Left kidney (tissue), 2 donors: ENCODE results near the gene SH2D2A. TPM values are rescaled to one million over a fixed set of nuclear protein-coding genes. Genes with fewer than 3 reads are reported as not detected.
"Not testable (repeated sequence)": the region's sequence is repeated elsewhere in the genome, so short reads cannot be mapped to it uniquely, and the experiment has no call there.

ENCODE experiments used
- DNase-seq: peaks from one replicate; pipeline ENCODE4 v3.0.0-alpha.2; 2013
- polyA plus RNA-seq: library from polyadenylated mRNA; unstranded; fragments of 120-200 nt; gene quantifications from one replicate; pipeline ENCODE4 v1.2.1, GENCODE V29; 2013; ENCODE audit not compliant: insufficient read length

Gene SH2D2A
- polyA plus RNA-seq, 1 donor: 0.52 TPM

DNA sequence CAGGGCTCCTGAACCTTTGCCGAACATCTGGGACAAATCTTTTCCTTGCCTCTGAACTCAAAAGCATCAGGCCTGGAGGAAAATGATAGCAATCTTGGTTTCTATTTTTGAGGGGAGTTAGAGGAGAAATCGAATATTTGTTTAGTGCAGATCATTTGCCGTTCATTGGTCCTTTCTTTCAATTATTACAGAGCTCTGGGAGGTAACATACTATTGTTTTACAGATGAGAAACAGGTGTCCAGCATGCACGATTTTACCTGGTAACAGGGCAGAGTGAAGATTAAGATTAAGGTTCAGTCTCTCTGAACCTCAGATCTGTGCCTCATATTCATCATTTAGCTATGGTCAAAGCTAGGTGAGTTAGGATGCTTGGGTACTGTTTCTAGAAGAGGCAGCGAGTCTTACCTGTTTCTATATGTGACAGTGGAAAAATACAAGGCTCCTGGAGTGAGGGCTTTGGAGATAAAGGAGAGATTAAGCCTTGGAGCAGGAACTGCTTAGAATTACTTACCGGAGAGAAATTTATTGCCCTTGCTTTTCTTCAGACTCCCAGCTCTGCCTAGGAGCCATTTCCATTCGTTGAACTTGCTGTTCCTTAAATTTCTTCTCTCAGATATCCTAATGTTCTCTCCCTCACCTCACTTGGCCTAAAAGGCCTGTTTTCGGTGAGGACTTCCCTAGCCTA is 47.9 kb downstream of the SH2D2A start:
- no peak for DNase-seq

- no peak for DNase-seq
Observed at GRCh38 chr1:156767879-156768604, 48.6 kb downstream of the SH2D2A start.

DNA sequence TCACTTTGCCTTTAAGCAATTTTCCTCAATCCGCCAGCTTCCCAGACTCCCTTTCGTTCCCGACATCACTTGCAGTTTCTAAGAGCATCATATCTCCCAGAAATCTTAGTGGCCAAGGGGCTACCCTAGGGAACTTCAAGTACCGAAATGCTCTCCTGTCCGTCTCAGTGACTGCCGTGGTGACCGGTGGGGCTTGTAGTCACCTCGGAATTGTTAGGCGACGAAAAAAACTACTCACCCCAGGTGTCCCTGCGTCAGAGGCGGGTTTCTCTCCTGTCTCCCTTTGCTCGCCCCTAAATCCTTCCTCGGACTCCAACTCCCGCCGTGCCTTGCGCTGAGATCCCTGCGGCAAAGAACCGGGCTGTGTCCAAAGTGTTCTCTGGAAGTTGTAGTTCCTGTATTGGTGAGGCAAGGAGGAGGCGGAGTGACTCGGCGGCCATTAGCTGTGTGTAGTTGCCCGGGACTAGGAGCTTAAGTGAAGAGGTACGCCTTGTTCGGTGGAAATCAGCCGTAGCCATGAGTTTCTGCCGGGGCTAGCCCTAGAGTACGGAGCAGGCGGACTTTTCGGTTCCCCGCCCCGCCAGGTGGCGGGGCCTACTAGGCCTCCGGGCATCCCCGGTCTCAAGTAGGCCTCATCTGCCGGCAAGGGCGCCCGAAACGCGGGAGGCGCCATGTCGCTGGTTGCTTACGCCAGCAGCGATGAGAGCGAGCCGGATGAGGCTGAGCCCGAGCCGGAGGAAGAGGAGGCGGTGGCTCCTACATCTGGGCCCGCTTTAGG is 49.4 kb downstream of the SH2D2A start, which contains the start of gene PRCC:
Gene PRCC, plus strand, starts transcription at position 435 of the 778 bp plus-strand sequence. Its CDS starts 237 bp downstream, at position 672.
- DNase-seq: peak; percentile 99

DNA sequence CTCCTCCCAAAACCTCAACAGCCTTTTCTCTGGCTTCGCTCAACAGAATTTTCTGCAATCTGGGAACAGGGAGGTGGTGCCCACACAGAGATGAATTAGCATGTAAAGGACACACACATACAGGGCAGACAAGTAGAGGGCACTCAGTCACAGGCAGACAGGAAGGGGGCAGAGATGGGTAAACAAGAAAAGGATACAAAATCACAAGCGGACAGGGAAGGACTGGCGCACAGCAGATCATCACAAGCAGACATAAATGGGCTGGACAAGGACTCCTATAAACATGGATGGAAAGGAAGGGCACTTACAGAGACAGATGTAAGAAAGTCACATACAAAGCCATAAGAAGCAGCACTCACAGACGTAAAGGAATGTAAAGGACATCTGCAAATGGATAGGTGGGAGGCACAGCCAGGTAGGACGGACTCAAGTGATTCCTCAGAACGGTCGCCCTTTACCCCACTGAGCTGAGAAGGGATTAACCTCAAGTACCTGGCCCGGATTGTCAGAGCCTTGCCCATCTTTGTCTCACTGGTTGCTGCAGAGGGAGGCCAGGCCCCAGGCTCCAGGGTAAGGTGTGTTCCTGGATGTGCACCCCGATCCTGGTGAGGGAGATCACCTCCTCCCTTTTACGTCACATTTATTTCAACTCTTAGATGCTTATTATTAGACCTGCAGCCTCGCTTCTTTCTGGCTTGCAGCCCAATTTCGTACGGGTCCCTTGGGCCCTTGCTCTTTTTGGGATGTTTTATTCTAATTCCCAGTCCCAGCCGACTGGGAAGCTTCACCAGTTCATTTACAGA is 50.1 kb downstream of the SH2D2A start:
- no peak for DNase-seq

DNA sequence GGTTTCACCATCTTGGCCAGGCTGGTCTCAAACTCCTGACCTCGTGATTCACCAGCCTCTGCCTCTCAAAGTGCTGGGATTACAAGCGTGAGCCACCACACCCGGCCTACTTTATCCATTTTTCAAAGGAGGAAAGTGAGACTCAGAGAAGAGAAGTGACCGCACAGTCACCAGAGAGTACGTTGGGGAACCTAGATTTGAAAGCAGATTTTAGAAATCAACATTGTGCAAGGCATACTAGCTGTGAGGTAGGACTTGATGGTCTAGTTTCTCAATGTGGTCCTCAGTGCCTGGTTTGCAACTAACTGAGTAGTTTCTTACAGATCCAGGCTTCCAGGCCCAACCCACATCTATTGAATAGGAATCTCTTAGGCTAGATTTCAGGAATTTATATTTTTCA is 51.0 kb downstream of the SH2D2A start:
- DNase-seq: no peak

DNA sequence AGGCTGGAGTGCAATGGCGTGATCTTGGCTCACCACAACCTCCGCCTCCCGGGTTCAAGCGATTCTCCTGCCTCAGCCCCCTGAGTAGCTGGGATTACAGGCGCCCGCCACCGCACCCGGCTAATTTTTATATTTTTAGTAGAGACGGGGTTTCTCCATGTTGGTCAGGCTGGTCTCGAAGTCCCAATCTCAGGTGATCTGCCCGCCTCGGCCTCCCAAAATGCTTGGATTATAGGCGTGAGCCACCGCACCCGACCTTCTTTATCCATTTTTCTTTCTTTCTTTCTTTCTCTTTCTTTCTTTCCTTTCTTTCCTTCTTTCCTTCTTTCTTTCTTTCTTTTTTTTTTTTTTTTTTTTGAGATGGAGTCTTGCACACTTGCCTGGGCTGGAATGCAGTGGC is 51.5 kb downstream of the SH2D2A start:
- not testable (repeated sequence) for DNase-seq

DNA sequence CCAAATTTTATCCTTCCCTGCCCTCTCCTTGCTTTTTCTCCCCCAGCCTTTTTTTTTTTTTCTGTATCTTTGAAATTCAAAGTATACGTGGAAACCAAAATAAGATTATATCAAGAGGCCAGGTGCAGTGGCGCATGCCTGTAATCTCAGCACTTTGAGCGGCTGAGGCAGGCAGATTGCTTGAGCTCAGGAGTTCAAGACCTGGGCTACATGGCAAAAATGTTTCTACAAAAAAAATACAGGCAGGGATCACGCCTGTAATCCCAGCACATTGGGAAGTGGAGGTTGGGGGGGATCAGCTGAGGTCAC is 55.9 kb downstream of the SH2D2A start:
- no peak for DNase-seq

GRCh38 chr1:156760092-156760795 is 56.4 kb downstream of the SH2D2A start:
- DNase-seq: no peak

DNA sequence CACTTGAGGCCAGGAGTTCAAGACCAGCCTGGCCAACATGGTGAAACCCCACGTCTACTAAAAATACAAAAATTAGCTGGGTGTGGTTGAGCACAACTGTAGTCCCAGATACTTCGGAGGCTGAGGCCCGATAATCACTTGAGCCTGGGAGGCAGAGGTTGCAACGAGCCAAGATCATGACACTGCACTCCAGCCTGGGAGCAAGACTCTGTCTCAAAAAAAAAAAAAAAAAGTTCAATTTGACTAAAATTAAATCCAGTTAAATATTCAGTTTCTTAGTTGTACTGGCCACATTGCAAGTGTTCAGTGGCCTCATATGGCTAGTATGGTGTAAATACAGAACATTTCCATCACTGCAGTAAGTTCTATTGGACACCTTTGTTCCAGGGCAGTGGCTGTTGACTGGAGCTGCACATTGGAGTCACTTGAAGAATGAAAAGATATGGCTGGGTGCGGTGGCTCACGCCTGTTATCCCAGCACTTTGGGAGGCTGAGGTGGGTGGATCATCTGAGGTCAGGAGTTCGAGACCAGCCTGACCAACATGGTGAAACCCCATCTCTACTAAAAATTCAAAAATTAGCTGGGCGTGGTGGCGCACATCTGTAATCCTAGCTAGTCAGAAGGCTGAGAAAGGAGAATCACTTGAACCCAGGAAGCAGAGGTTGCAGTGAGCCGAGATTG is 58.9 kb downstream of the SH2D2A start:
- not testable (repeated sequence) for DNase-seq

DNA sequence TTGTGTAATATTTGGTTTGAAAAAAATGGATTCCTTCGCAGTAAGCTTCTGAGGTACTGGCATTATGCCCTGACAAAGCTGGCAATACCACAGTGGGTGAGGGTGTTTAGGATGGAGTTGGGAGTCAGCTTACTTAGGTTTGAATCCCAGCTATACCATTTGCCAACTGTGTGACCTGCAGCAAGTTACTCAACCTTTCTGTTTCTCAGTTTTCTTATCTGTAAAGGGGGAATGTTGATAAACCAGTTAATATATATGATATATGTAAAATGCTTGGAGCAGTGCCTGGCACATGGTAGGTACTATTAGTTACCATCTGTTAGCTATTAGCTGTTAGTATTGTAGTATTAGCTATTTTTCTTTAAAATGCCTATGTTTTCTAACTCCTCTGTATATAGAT is 60.3 kb downstream of the SH2D2A start:
- no peak for DNase-seq

Other genes starting within 250 kb of the SH2D2A start
- gene IQGAP3, start 244.3 kb downstream of the SH2D2A start, polyA plus RNA-seq: 22.8 TPM
- gene TTC24, start 237.1 kb downstream of the SH2D2A start, polyA plus RNA-seq: 1.6 TPM
- gene NAXE, start 225.1 kb downstream of the SH2D2A start, polyA plus RNA-seq: 62.1 TPM
- 36.9 TPM for gene GPATCH4, start 215.4 kb downstream of the SH2D2A start, polyA plus RNA-seq
- gene HAPLN2, start 197.4 kb downstream of the SH2D2A start, polyA plus RNA-seq: 0.63 TPM
- gene BCAN, start 174.7 kb downstream of the SH2D2A start, polyA plus RNA-seq: 0.08 TPM
- 146 TPM for gene NES, start 139.4 kb downstream of the SH2D2A start, polyA plus RNA-seq
- gene CRABP2, start 111.3 kb downstream of the SH2D2A start, polyA plus RNA-seq: 85.6 TPM
- 48.4 TPM for gene METTL25B, start 88.4 kb downstream of the SH2D2A start, polyA plus RNA-seq
- gene ISG20L2, start 88.1 kb downstream of the SH2D2A start, polyA plus RNA-seq: 48.5 TPM
- 62.5 TPM for gene MRPL24, start 75.8 kb downstream of the SH2D2A start, polyA plus RNA-seq
- gene HDGF, start 65.2 kb downstream of the SH2D2A start, polyA plus RNA-seq: 248 TPM
- gene PRCC, start 49.3 kb downstream of the SH2D2A start, polyA plus RNA-seq: 116 TPM
- gene INSRR, start 42.3 kb upstream of the SH2D2A start, polyA plus RNA-seq: 1.8 TPM
- 1.2 TPM for gene NTRK1, start 44.0 kb upstream of the SH2D2A start, polyA plus RNA-seq
- 21.1 TPM for gene PEAR1, start 76.9 kb upstream of the SH2D2A start, polyA plus RNA-seq
- 0.83 TPM for gene LRRC71, start 103.8 kb upstream of the SH2D2A start, polyA plus RNA-seq
- 38.9 TPM for gene ARHGEF11, start 228.9 kb upstream of the SH2D2A start, polyA plus RNA-seq